ENCODE results near the gene TMEM135. TPM values are rescaled to one million over a fixed set of nuclear protein-coding genes. Genes with fewer than 3 reads are reported as not detected.
"Not testable (repeated sequence)": the region's sequence is repeated elsewhere in the genome, so short reads cannot be mapped to it uniquely, and the experiment has no call there.

TMEM135 gene
- total and polyA plus RNA-seq, 2 experiments from 2014 or later = 11.0 to 11.9 TPM

GRCh38 chr11:87092567-87092966 lies 54.8 kb downstream of the TMEM135 start:
- Histone ChIP-seq H3K4me1 (ENCODE audit: insufficient read depth) (no peaks in the 10 kb centered on the region), H3K4me2 (ENCODE audit: unreplicated experiment) (no peak overlapping the region), H3K79me2 (ENCODE audit: insufficient read depth) (no peaks in the 10 kb centered on the region), H2AFZ (no peak overlapping the region), H3K36me3 (ENCODE audit: low read depth) (no peaks in the 10 kb centered on the region), H3K9me2 (ENCODE audit: insufficient read depth) (no peaks in the 10 kb centered on the region), H4K20me1 (ENCODE audit: insufficient read depth) (no peaks in the 10 kb centered on the region), H3K4me3 (no peak overlapping the region), H3K27me3 (replicated peaks; ENCODE audit: insufficient read depth) (no peaks in the 10 kb centered on the region), H3F3A (ENCODE audit: insufficient read depth) (no peaks in the 10 kb centered on the region), H3K9ac (no peak overlapping the region), H3K27ac (no peak overlapping the region), H3K9me3 (ENCODE audit: low read depth) (no peaks in the 10 kb centered on the region)
- no peak for TF ChIP-seq EZH2phosphoT487 (IDR thresholded peaks at IDR 0.05; ENCODE audit: insufficient read depth, low read depth)
- TF ChIP-seq EZH2 (IDR thresholded peaks at IDR 0.05; ENCODE audit: insufficient read depth, poor library complexity, severe bottlenecking) = no peak
- no peak for DNase-seq
- in situ Hi-C loops (cut with MboI) = no loop called here

GRCh38 chr11:87097582-87097981 lies 59.8 kb downstream of the TMEM135 start:
- Histone ChIP-seq H3K36me3 (ENCODE audit: low read depth) (no peaks in the 10 kb centered on the region), H3K4me1 (ENCODE audit: insufficient read depth) (no peaks in the 10 kb centered on the region), H3K9me3 (ENCODE audit: low read depth) (no peaks in the 10 kb centered on the region), H3K27me3 (replicated peaks; ENCODE audit: insufficient read depth) (no peaks in the 10 kb centered on the region), H3K9ac (no peak overlapping the region), H2AFZ (no peak overlapping the region), H4K20me1 (ENCODE audit: insufficient read depth) (no peaks in the 10 kb centered on the region), H3K4me3 (no peak overlapping the region), H3K9me2 (ENCODE audit: insufficient read depth) (no peaks in the 10 kb centered on the region), H3F3A (ENCODE audit: insufficient read depth) (no peaks in the 10 kb centered on the region), H3K4me2 (ENCODE audit: unreplicated experiment) (no peak overlapping the region), H3K27ac (no peak overlapping the region), H3K79me2 (ENCODE audit: insufficient read depth) (no peaks in the 10 kb centered on the region)
- in situ Hi-C loops (cut with MboI) = no loop called here
- TF ChIP-seq EZH2phosphoT487 (IDR thresholded peaks at IDR 0.05; ENCODE audit: insufficient read depth, low read depth) (no peak), EZH2 (IDR thresholded peaks at IDR 0.05; ENCODE audit: insufficient read depth, poor library complexity, severe bottlenecking) (no peak)
- 85 to 87% methylated on average over 3 of the region's 3 CpGs for WGBS, 2 experiments (ENCODE audit: low coverage in 1 of 2, low lambda C conversion rate in 2 of 2, missing lambda C conversion rate in 2 of 2)
- peak; percentile 29 for DNase-seq

DNA sequence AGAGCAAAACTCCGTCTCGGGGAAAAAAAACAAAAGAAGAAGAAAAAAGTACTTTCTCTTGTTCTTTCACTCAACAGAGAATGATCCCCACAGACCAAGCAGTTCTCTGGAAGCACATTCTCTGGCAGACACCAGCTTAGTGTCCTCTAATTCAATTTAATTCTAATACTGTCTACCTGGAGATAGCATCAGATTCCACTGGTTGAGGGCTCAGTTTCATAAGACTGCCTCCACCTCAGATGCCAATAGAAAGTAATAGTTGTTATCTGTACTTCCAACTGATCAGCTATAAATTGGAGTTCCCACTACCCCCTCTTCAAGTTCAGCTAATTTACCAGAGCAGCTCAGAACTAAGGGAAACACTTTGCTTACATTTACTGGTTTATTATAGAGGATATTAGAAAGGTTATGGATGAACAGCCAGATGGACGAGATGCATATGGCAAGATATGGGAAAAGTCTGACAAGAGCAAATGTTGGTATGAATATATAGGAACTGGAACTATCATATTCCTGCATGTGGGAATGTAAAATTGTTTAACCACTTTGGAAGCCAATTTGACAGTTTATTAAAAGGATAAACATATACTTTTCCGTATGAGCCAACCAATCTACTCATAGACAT lies 64.3 kb downstream of the TMEM135 start:
- H3K27me3 ChIP-seq (replicated peaks; ENCODE audit: insufficient read depth) = no peaks in the 10 kb centered on the region
- no peak overlapping the region for H3K27ac ChIP-seq
- no peak overlapping the region for H2AFZ ChIP-seq
- H3K9me3 ChIP-seq (ENCODE audit: low read depth) = no peaks in the 10 kb centered on the region
- no peak overlapping the region for H3K4me2 ChIP-seq (ENCODE audit: unreplicated experiment)
- H3K4me1 ChIP-seq (ENCODE audit: insufficient read depth) = no peaks in the 10 kb centered on the region
- H3K4me3 ChIP-seq = no peak overlapping the region
- no peak for DNase-seq
- no peaks in the 10 kb centered on the region for H4K20me1 ChIP-seq (ENCODE audit: insufficient read depth)
- no peaks in the 10 kb centered on the region for H3F3A ChIP-seq (ENCODE audit: insufficient read depth)
- 100% methylated on average over 4 of the region's 4 CpGs for whole genome bisulfite sequencing, 2 experiments (ENCODE audit: low coverage in 1 of 2, low lambda C conversion rate in 2 of 2, missing lambda C conversion rate in 2 of 2)
- no peaks in the 10 kb centered on the region for H3K36me3 ChIP-seq (ENCODE audit: low read depth)
- in situ Hi-C loops (cut with MboI) = no loop called here
- H3K9me2 ChIP-seq (ENCODE audit: insufficient read depth) = no peaks in the 10 kb centered on the region
- H3K79me2 ChIP-seq (ENCODE audit: insufficient read depth) = peaks cover 5% of the 10 kb centered on the region
- no peak overlapping the region for H3K9ac ChIP-seq
- TF ChIP-seq EZH2phosphoT487 (IDR thresholded peaks at IDR 0.05; ENCODE audit: insufficient read depth, low read depth) = no peak
- no peak for TF ChIP-seq EZH2 (IDR thresholded peaks at IDR 0.05; ENCODE audit: insufficient read depth, poor library complexity, severe bottlenecking)

DNA sequence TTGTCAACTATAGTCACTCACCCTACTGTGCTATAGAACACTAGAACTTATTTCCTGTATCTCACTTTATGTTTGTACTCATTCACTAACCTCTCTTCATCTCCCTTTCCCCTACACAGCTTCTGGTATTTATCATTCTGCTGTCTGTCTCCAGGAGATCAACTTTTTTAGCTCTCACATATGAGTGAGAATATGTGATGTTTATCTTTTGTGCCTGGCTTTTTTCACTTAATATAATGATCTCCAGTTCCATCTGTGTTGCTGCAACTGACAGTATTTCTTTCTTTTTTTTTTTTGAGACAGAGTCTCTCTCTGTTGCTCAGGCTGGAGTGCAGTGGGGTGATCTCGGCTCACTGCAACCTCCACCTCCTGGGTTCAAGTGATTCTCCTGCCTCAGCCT lies 68.1 kb downstream of the TMEM135 start:
- H3K9me2 ChIP-seq (ENCODE audit: insufficient read depth); H4K20me1 ChIP-seq (ENCODE audit: insufficient read depth); H3K4me1 ChIP-seq (ENCODE audit: insufficient read depth); in situ Hi-C loops (cut with MboI); DNase-seq; H3K27ac ChIP-seq; H3K27me3 ChIP-seq (replicated peaks; ENCODE audit: insufficient read depth); H2AFZ ChIP-seq; H3K36me3 ChIP-seq (ENCODE audit: low read depth); H3K4me2 ChIP-seq (ENCODE audit: unreplicated experiment); H3K4me3 ChIP-seq; H3K9me3 ChIP-seq (ENCODE audit: low read depth); H3K9ac ChIP-seq; H3F3A ChIP-seq (ENCODE audit: insufficient read depth): not testable (repeated sequence)
- H3K79me2 ChIP-seq (ENCODE audit: insufficient read depth) = peaks cover 11% of the 10 kb centered on the region
- WGBS, 2 experiments (ENCODE audit: low coverage in 1 of 2, low lambda C conversion rate in 2 of 2, missing lambda C conversion rate in 2 of 2) = 100% methylated on average over 1 of the region's 1 CpG

DNA sequence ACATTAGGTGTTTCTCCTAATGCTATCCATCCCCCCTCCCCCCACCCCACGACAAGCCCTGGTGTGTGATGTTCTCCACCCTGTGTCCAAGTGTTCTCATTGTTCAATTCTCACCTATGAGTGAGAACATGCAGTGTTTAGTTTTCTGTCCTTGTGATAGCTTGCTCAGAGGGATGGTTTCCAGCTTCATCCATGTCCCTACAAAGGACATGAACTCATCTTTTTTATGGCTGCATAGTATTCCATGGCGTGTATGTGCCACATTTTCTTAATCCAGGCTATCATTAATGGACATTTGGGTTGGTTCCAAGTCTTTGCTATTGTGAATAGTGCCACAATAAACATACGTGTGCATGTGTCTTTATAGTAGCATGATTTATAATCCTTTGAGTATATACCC lies 69.6 kb downstream of the TMEM135 start:
- H2AFZ ChIP-seq; H3K4me1 ChIP-seq (ENCODE audit: insufficient read depth); H3K36me3 ChIP-seq (ENCODE audit: low read depth); DNase-seq; H3K4me3 ChIP-seq; H3K9me3 ChIP-seq (ENCODE audit: low read depth); H4K20me1 ChIP-seq (ENCODE audit: insufficient read depth); H3K4me2 ChIP-seq (ENCODE audit: unreplicated experiment); in situ Hi-C loops (cut with MboI); H3F3A ChIP-seq (ENCODE audit: insufficient read depth); H3K27ac ChIP-seq; H3K27me3 ChIP-seq (replicated peaks; ENCODE audit: insufficient read depth); H3K9ac ChIP-seq; H3K9me2 ChIP-seq (ENCODE audit: insufficient read depth): not testable (repeated sequence)
- 92 to 93% methylated on average over 3 of the region's 3 CpGs for WGBS, 2 experiments (ENCODE audit: low coverage in 1 of 2, low lambda C conversion rate in 2 of 2, missing lambda C conversion rate in 2 of 2)
- H3K79me2 ChIP-seq (ENCODE audit: insufficient read depth) = peaks cover 11% of the 10 kb centered on the region
